HepG2 (cell line): ENCODE measurements around the gene SWSAP1. TPM values are rescaled to one million over a fixed set of nuclear protein-coding genes. Genes with fewer than 3 reads are reported as not detected.

Source experiments
- CREBL2 ChIP-seq: sonication (generic); formaldehyde crosslinking; IDR thresholded peaks from 2 replicates; pipeline ENCODE4 v1.8.1; 2023; ENCODE audit warnings: missing genetic modification reagents, mild to moderate bottlenecking, borderline replicate concordance
- DNMT1 ChIP-seq: sonication (generic); formaldehyde crosslinking; IDR thresholded peaks from 2 replicates; pipeline ENCODE4 v1.5.1; 2020; ENCODE audit warnings: mild to moderate bottlenecking, missing genetic modification reagents
- FOXJ3 ChIP-seq: sonication (generic); formaldehyde crosslinking; IDR thresholded peaks from 2 replicates; pipeline ENCODE4 v1.4.0; 2020; ENCODE audit warnings: missing genetic modification reagents, mild to moderate bottlenecking, borderline replicate concordance
- GLI4 ChIP-seq: sonication (generic); formaldehyde crosslinking; IDR thresholded peaks from 2 replicates; pipeline ENCODE4 v1.5.1; 2020; ENCODE audit warnings: missing genetic modification reagents, mild to moderate bottlenecking, moderate library complexity, borderline replicate concordance
- GTF3A ChIP-seq: sonication (generic); formaldehyde crosslinking; conservative IDR thresholded peaks from 2 replicates; pipeline ENCODE4 v1.4.0; 2020; ENCODE audit warnings: mild to moderate bottlenecking, missing genetic modification reagents
- ISX ChIP-seq: sonication (generic); formaldehyde crosslinking; conservative IDR thresholded peaks from 2 replicates; pipeline ENCODE4 v1.5.0; 2020; ENCODE audit warnings: missing genetic modification reagents
- KDM5B ChIP-seq: sonication (generic); formaldehyde crosslinking; IDR thresholded peaks from 2 replicates; pipeline ENCODE4 v1.4.0; 2020; ENCODE audit warnings: missing genetic modification reagents, mild to moderate bottlenecking, borderline replicate concordance
- SOX13 ChIP-seq, 3 experiments: fragments of 450-650 bp in 1 of 3; sonication (generic) in 1 of 3; formaldehyde crosslinking in 1 of 3; IDR thresholded peaks in 2 of 3; conservative IDR thresholded peaks in 1 of 3; 2 replicates each; pipeline versions ENCODE4 v1.5.0 to v1.6.1; 2016 to 2020; ENCODE audit warnings: antibody characterized with exemption in 1 of 3, mild to moderate bottlenecking in 1 of 3, missing compliant biosample characterization in 1 of 3, missing genetic modification reagents in 1 of 3, moderate library complexity in 1 of 3
- SSRP1 ChIP-seq: IDR thresholded peaks from 2 replicates; pipeline ENCODE4 v1.6.1; 2016; ENCODE audit warnings: control low read depth
- TBX3 ChIP-seq: fragments of 450-650 bp; IDR thresholded peaks from 2 replicates; pipeline ENCODE4 v1.6.1; 2017; ENCODE audit warnings: antibody characterized with exemption, mild to moderate bottlenecking, inconsistent platforms, borderline replicate concordance
- ZBTB39 ChIP-seq: sonication (generic); formaldehyde crosslinking; IDR thresholded peaks from 2 replicates; pipeline ENCODE4 v1.5.0; 2020; ENCODE audit warnings: missing genetic modification reagents
- ZNF235 ChIP-seq: sonication (generic); formaldehyde crosslinking; IDR thresholded peaks from 2 replicates; pipeline ENCODE4 v1.8.1; 2023; ENCODE audit warnings: mild to moderate bottlenecking, missing genetic modification reagents, borderline replicate concordance
- ZNF260 ChIP-seq: sonication (generic); formaldehyde crosslinking; IDR thresholded peaks from 2 replicates; pipeline ENCODE4 v1.4.0; 2020; ENCODE audit warnings: missing genetic modification reagents, low read depth, mild to moderate bottlenecking, borderline replicate concordance
- ZNF496 ChIP-seq: sonication (generic); formaldehyde crosslinking; IDR thresholded peaks from 2 replicates; pipeline ENCODE4 v1.8.1; 2023; ENCODE audit warnings: mild to moderate bottlenecking, moderate library complexity, missing genetic modification reagents; ENCODE audit not compliant: insufficient replicate concordance
- ZNF547 ChIP-seq: sonication (generic); formaldehyde crosslinking; IDR thresholded peaks from 2 replicates; pipeline ENCODE4 v1.5.1; 2020; ENCODE audit warnings: mild to moderate bottlenecking, missing genetic modification reagents
- ZNF572 ChIP-seq: sonication (generic); formaldehyde crosslinking; IDR thresholded peaks from 2 replicates; pipeline ENCODE4 v1.5.1; 2020; ENCODE audit warnings: mild to moderate bottlenecking, missing genetic modification reagents
- polyA plus RNA-seq, 8 experiments: library from polyadenylated mRNA; depleted of rRNA in 3 of 8; stranded (reverse) in 7 of 8; unstranded in 1 of 8; fragments of >200 nt; fragmentation: Illumina TruSeq in 4 of 8; extraction: Trizol in 4 of 8; gene quantifications; 2 replicates each; pipeline versions ENCODE4 v1.2.1 to v1.2.3, GENCODE V29; 2011 to 2016; ENCODE audit warnings: low read depth in 4 of 8, missing spikeins in 1 of 8, mixed read lengths in 1 of 8; ENCODE audit not compliant: insufficient read depth in 1 of 8
- total RNA-seq, 5 experiments: library from RNA; depleted of rRNA; stranded (reverse); fragments of >200 nt; fragmentation: Illumina TruSeq; extraction: Trizol; gene quantifications; 2 replicates each; pipeline ENCODE4 v1.2.3, GENCODE V29; 2016; ENCODE audit warnings: low read depth in 1 of 5
- TF ChIP-seq, protein P1 (sequence below): sonication (generic); formaldehyde crosslinking; IDR thresholded peaks from 2 replicates; pipeline ENCODE4 v1.4.0; 2020; ENCODE audit warnings: missing genetic modification reagents, low read depth, mild to moderate bottlenecking, borderline replicate concordance
- TF ChIP-seq, protein P2 (sequence below): conservative IDR thresholded peaks from 2 replicates; pipeline ENCODE4 v1.6.1; 2018; ENCODE audit warnings: missing genetic modification reagents
- TF ChIP-seq, protein P3 (sequence below): sonication (generic); formaldehyde crosslinking; IDR thresholded peaks from 2 replicates; pipeline ENCODE4 v1.4.0; 2020; ENCODE audit warnings: missing genetic modification reagents

The SWSAP1 gene
- total and polyA plus RNA-seq, 2 of the 13 experiments (the other 11 are each of a cell fraction or from before 2014, with no cell fraction given), result 2.7 to 3.3 TPM

DNA sequence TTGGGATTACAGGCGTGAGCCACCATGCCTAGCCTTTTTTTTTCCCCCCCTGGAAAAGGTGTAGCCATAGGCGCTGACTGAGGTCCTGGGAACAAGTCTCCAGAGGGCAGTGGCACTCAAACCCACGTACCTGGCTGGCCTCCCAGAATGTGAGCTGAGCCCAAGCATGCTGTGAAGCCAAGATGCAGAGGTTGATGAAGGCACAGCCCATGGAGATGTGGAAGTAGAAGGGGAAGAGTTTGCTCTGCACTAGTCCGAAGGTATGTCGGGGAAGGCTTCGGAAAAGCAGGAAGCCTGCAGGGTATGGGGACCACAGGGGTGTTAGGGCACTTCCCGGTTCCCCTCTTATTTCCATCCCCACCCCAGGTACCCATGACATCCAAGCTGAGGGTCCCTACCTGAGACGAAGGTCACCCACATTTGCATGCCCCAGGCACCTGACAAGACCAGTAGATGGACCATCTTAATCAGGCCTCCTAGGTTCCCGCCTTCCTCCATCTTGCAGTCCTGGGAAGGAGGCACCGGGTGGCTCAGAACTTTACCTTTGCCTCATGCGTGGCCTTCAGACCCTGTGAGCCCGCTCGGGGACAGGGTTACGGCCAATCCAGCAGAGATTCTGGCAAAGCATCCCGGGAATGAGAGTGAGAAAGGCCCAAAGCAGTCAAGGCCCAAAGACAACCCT, 29.2 kb upstream of the SWSAP1 start (continued):
- TF ChIP-seq, protein P1, sequence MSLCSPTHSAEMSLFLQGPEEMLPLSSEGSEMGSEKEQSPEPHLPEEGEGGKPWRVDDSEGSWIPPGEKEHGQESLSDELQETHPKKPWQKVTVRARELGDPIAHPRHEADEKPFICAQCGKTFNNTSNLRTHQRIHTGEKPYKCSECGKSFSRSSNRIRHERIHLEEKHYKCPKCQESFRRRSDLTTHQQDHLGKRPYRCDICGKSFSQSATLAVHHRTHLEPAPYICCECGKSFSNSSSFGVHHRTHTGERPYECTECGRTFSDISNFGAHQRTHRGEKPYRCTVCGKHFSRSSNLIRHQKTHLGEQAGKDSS (CRISPR knock-in tag), result no peak
- no peak for TF ChIP-seq ZNF260 (CRISPR knock-in tag)
- no peak for TF ChIP-seq SSRP1
- no peak for TF ChIP-seq KDM5B (CRISPR knock-in tag)
- TF ChIP-seq ZNF572, result no peak
- no peak for TF ChIP-seq TBX3
- TF ChIP-seq ZNF547 (CRISPR knock-in tag), result no peak
- no peak for TF ChIP-seq ISX (CRISPR knock-in tag)
- no peak for TF ChIP-seq GTF3A (CRISPR knock-in tag)
- no peak for TF ChIP-seq CREBL2 (CRISPR knock-in tag)
- TF ChIP-seq, protein P2, sequence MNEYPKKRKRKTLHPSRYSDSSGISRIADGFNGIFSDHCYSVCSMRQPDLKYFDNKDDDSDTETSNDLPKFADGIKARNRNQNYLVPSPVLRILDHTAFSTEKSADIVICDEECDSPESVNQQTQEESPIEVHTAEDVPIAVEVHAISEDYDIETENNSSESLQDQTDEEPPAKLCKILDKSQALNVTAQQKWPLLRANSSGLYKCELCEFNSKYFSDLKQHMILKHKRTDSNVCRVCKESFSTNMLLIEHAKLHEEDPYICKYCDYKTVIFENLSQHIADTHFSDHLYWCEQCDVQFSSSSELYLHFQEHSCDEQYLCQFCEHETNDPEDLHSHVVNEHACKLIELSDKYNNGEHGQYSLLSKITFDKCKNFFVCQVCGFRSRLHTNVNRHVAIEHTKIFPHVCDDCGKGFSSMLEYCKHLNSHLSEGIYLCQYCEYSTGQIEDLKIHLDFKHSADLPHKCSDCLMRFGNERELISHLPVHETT (CRISPR knock-in tag), result no peak
- no peak for TF ChIP-seq DNMT1
- no peak for TF ChIP-seq FOXJ3 (CRISPR knock-in tag)
- TF ChIP-seq ZNF235 (CRISPR knock-in tag), result no peak
- no peak for TF ChIP-seq ZBTB39
- no peak for TF ChIP-seq ZNF496 (CRISPR knock-in tag)
- no peak for TF ChIP-seq SOX13 (IDR thresholded peaks at IDR 0.05)
- no peak for TF ChIP-seq SOX13 (CRISPR knock-in tag; conservative IDR thresholded peaks at IDR 0.05 in 1 of 2, IDR thresholded peaks at IDR 0.05 in 1 of 2)
- TF ChIP-seq GLI4 (CRISPR knock-in tag), result no peak
- TF ChIP-seq, protein P3, sequence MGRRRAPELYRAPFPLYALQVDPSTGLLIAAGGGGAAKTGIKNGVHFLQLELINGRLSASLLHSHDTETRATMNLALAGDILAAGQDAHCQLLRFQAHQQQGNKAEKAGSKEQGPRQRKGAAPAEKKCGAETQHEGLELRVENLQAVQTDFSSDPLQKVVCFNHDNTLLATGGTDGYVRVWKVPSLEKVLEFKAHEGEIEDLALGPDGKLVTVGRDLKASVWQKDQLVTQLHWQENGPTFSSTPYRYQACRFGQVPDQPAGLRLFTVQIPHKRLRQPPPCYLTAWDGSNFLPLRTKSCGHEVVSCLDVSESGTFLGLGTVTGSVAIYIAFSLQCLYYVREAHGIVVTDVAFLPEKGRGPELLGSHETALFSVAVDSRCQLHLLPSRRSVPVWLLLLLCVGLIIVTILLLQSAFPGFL, result no peak
